ENCODE data around the gene MAGEA9B. TPM values are rescaled to one million over a fixed set of nuclear protein-coding genes. Genes with fewer than 3 reads are reported as not detected.
"Not testable (repeated sequence)": the region's sequence is repeated elsewhere in the genome, so short reads cannot be mapped to it uniquely, and the experiment has no call there.

Gene MAGEA9B
- polyA plus RNA-seq, 3 donors: not detected

- intact Hi-C loops (cut with micrococcal nuclease); H3K9ac ChIP-seq (ENCODE audit: insufficient read depth, low read length, poor library complexity, severe bottlenecking); H3K9me3 ChIP-seq (replicated peaks in 1 of 2; ENCODE audit: control insufficient read depth in 1 of 2, insufficient read depth in 1 of 2, low read length in 2 of 2); H3K27ac Mint-ChIP-seq; H4K20me1 ChIP-seq (ENCODE audit: insufficient read depth, low read length); H3K79me2 ChIP-seq (ENCODE audit: insufficient read depth, low read length); H3K4me3 ChIP-seq (replicated peaks in 1 of 3; ENCODE audit: low read depth in 2 of 3, low read length in 3 of 3); H3K9me3 Mint-ChIP-seq; H3K27ac ChIP-seq (ENCODE audit: low read depth in 1 of 2, low read length in 2 of 2); H3K4me2 ChIP-seq (replicated peaks; ENCODE audit: extremely low read depth, low read length, poor library complexity, severe bottlenecking); H2AFZ ChIP-seq (ENCODE audit: insufficient read depth, low read depth, low read length, poor library complexity, severe bottlenecking); H3K27me3 Mint-ChIP-seq (ENCODE audit: low read depth in 3 of 3); H3K4me1 ChIP-seq (ENCODE audit: control insufficient read depth in 1 of 2, insufficient read depth in 2 of 2, low read length in 2 of 2); H3K36me3 Mint-ChIP-seq; H3K4me1 Mint-ChIP-seq; H3K4me3 Mint-ChIP-seq; H3K27me3 ChIP-seq (ENCODE audit: control insufficient read depth in 2 of 2, insufficient read depth in 2 of 2, low read length in 2 of 2); DNase-seq; H3K36me3 ChIP-seq (replicated peaks in 1 of 2; ENCODE audit: control insufficient read depth in 1 of 2, insufficient read depth in 2 of 2, low read length in 2 of 2): not testable (repeated sequence)
- WGBS (ENCODE audit: insufficient coverage): no CpG with 5 or more reads among the region's 6 CpGs
Measured at GRCh38 chrX:149551939-149552248, 35.4 kb downstream of the MAGEA9B start.

GRCh38 chrX:149551245-149551938 lies 35.9 kb downstream of the MAGEA9B start:
- H3K4me3 ChIP-seq (replicated peaks in 1 of 3; ENCODE audit: low read depth in 2 of 3, low read length in 3 of 3); H4K20me1 ChIP-seq (ENCODE audit: insufficient read depth, low read length); H3K36me3 ChIP-seq (replicated peaks in 1 of 2; ENCODE audit: control insufficient read depth in 1 of 2, insufficient read depth in 2 of 2, low read length in 2 of 2); H3K4me3 Mint-ChIP-seq; H3K27me3 Mint-ChIP-seq (ENCODE audit: low read depth in 3 of 3); H3K4me2 ChIP-seq (replicated peaks; ENCODE audit: extremely low read depth, low read length, poor library complexity, severe bottlenecking); H3K9me3 ChIP-seq (replicated peaks in 1 of 2; ENCODE audit: control insufficient read depth in 1 of 2, insufficient read depth in 1 of 2, low read length in 2 of 2); H3K4me1 ChIP-seq (ENCODE audit: control insufficient read depth in 1 of 2, insufficient read depth in 2 of 2, low read length in 2 of 2); DNase-seq; H3K4me1 Mint-ChIP-seq; H3K36me3 Mint-ChIP-seq; H3K27ac Mint-ChIP-seq; intact Hi-C loops (cut with micrococcal nuclease); H3K9me3 Mint-ChIP-seq; H3K27ac ChIP-seq (ENCODE audit: low read depth in 1 of 2, low read length in 2 of 2); H2AFZ ChIP-seq (ENCODE audit: insufficient read depth, low read depth, low read length, poor library complexity, severe bottlenecking); H3K9ac ChIP-seq (ENCODE audit: insufficient read depth, low read length, poor library complexity, severe bottlenecking); H3K27me3 ChIP-seq (ENCODE audit: control insufficient read depth in 2 of 2, insufficient read depth in 2 of 2, low read length in 2 of 2); H3K79me2 ChIP-seq (ENCODE audit: insufficient read depth, low read length): not testable (repeated sequence)
- WGBS (ENCODE audit: insufficient coverage): no CpG with 5 or more reads among the region's 4 CpGs

- H3K27me3 Mint-ChIP-seq (ENCODE audit: low read depth in 3 of 3); H3K4me1 ChIP-seq (ENCODE audit: control insufficient read depth in 1 of 2, insufficient read depth in 2 of 2, low read length in 2 of 2); DNase-seq; H3K36me3 Mint-ChIP-seq; H3K4me1 Mint-ChIP-seq; H4K20me1 ChIP-seq (ENCODE audit: insufficient read depth, low read length); H3K27me3 ChIP-seq (ENCODE audit: control insufficient read depth in 2 of 2, insufficient read depth in 2 of 2, low read length in 2 of 2); H2AFZ ChIP-seq (ENCODE audit: insufficient read depth, low read depth, low read length, poor library complexity, severe bottlenecking); H3K4me3 Mint-ChIP-seq; H3K4me3 ChIP-seq (replicated peaks in 1 of 3; ENCODE audit: low read depth in 2 of 3, low read length in 3 of 3); H3K36me3 ChIP-seq (replicated peaks in 1 of 2; ENCODE audit: control insufficient read depth in 1 of 2, insufficient read depth in 2 of 2, low read length in 2 of 2); H3K9ac ChIP-seq (ENCODE audit: insufficient read depth, low read length, poor library complexity, severe bottlenecking); H3K27ac ChIP-seq (ENCODE audit: low read depth in 1 of 2, low read length in 2 of 2); H3K9me3 ChIP-seq (replicated peaks in 1 of 2; ENCODE audit: control insufficient read depth in 1 of 2, insufficient read depth in 1 of 2, low read length in 2 of 2); intact Hi-C loops (cut with micrococcal nuclease); H3K4me2 ChIP-seq (replicated peaks; ENCODE audit: extremely low read depth, low read length, poor library complexity, severe bottlenecking); H3K79me2 ChIP-seq (ENCODE audit: insufficient read depth, low read length); H3K27ac Mint-ChIP-seq; H3K9me3 Mint-ChIP-seq: not testable (repeated sequence)
- WGBS (ENCODE audit: insufficient coverage): no CpG with 5 or more reads among the region's 1 CpG
Measured at GRCh38 chrX:149550454-149550853, 36.8 kb downstream of the MAGEA9B start.

- intact Hi-C loops (cut with micrococcal nuclease); H3K4me2 ChIP-seq (replicated peaks; ENCODE audit: extremely low read depth, low read length, poor library complexity, severe bottlenecking); H4K20me1 ChIP-seq (ENCODE audit: insufficient read depth, low read length); H3K27ac Mint-ChIP-seq; H3K27ac ChIP-seq (ENCODE audit: low read depth in 1 of 2, low read length in 2 of 2); H3K36me3 ChIP-seq (replicated peaks in 1 of 2; ENCODE audit: control insufficient read depth in 1 of 2, insufficient read depth in 2 of 2, low read length in 2 of 2); H3K79me2 ChIP-seq (ENCODE audit: insufficient read depth, low read length); H2AFZ ChIP-seq (ENCODE audit: insufficient read depth, low read depth, low read length, poor library complexity, severe bottlenecking); H3K4me3 Mint-ChIP-seq; H3K27me3 ChIP-seq (ENCODE audit: control insufficient read depth in 2 of 2, insufficient read depth in 2 of 2, low read length in 2 of 2); H3K9ac ChIP-seq (ENCODE audit: insufficient read depth, low read length, poor library complexity, severe bottlenecking); H3K27me3 Mint-ChIP-seq (ENCODE audit: low read depth in 3 of 3); H3K4me3 ChIP-seq (replicated peaks in 1 of 3; ENCODE audit: low read depth in 2 of 3, low read length in 3 of 3); H3K4me1 Mint-ChIP-seq; H3K9me3 Mint-ChIP-seq; DNase-seq; H3K9me3 ChIP-seq (replicated peaks in 1 of 2; ENCODE audit: control insufficient read depth in 1 of 2, insufficient read depth in 1 of 2, low read length in 2 of 2); H3K4me1 ChIP-seq (ENCODE audit: control insufficient read depth in 1 of 2, insufficient read depth in 2 of 2, low read length in 2 of 2): not testable (repeated sequence)
- peaks cover 5 to 13% of the 10 kb centered on the region in 2 donors for H3K36me3 Mint-ChIP-seq
- no CpG with 5 or more reads among the region's 6 CpGs for whole genome bisulfite sequencing (ENCODE audit: insufficient coverage)
Measured at GRCh38 chrX:149549701-149550100, 37.6 kb downstream of the MAGEA9B start, which contains the start of gene HSFX3. TSS of gene HSFX3 (minus strand) at chrX:149549924. CDS start at chrX:149549852, 72 bp downstream.

Measured in CD14-positive monocyte (primary cell).